ENCODE data around the gene NFIX. TPM values are rescaled to one million over a fixed set of nuclear protein-coding genes. Genes with fewer than 3 reads are reported as not detected.

The NFIX gene
- total and polyA plus RNA-seq, 2 donors: 2.0 to 10.5 TPM

GRCh38 chr19:13036366-13036976, 41.2 kb downstream of the NFIX start:
- Histone ChIP-seq H3K36me3 (ENCODE audit: control insufficient read depth in 2 of 2, insufficient read depth in 2 of 2, low read length in 1 of 2) (no peaks in the 10 kb centered on the region), H3K27ac (ENCODE audit: low read depth in 1 of 2, low read length in 1 of 2) (peak overlapping the region in 1 of 2 donors; percentile 15), H3K4me1 (ENCODE audit: control insufficient read depth in 2 of 2, insufficient read depth in 2 of 2, low read length in 2 of 2) (peaks cover 0 to 21% of the 10 kb centered on the region in 2 donors), H3K9me3 (ENCODE audit: control insufficient read depth in 2 of 2, insufficient read depth in 1 of 2, low read length in 1 of 2) (no peaks in the 10 kb centered on the region), H3K27me3 (ENCODE audit: control insufficient read depth in 2 of 2, insufficient read depth in 1 of 2, low read length in 1 of 2) (peaks cover 0 to 36% of the 10 kb centered on the region in 2 donors), H3K4me3 (ENCODE audit: low read length in 2 of 2) (no peak overlapping the region)
- WGBS: 93% methylated on average over 18 of the region's 18 CpGs
- no peak for DNase-seq (ENCODE audit: low read depth in 6 of 9, low spot score in 9 of 9)

DNA sequence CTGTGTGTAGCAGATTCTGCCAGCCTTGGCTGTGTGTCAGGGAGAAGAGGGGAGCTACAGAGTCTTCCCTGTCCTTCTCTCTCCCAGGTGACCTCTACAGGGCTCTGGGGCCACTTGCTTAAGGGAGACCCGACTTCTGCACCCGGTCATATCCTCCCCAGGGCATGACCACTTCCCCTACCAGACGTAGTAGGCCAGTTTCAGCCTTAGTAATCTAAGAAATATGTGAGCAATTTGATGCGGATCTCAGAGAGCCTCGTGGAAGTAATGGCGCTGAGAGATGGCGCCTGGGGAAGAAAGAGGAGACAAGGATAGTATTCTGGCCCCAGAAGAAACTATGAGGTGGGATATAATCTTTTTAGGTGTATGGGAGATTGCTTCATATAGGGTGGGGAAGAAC, 41.9 kb downstream of the NFIX start:
- H3K27me3 ChIP-seq (ENCODE audit: control insufficient read depth in 2 of 2, insufficient read depth in 1 of 2, low read length in 1 of 2): peaks cover 0 to 33% of the 10 kb centered on the region in 2 donors
- peaks cover 0 to 17% of the 10 kb centered on the region in 2 donors for H3K4me1 ChIP-seq (ENCODE audit: control insufficient read depth in 2 of 2, insufficient read depth in 2 of 2, low read length in 2 of 2)
- 86% methylated on average over 7 of the region's 7 CpGs for WGBS
- H3K4me3 ChIP-seq (ENCODE audit: low read length in 2 of 2): no peak overlapping the region
- DNase-seq (ENCODE audit: low read depth in 6 of 9, low spot score in 9 of 9): no peak
- H3K36me3 ChIP-seq (ENCODE audit: control insufficient read depth in 2 of 2, insufficient read depth in 2 of 2, low read length in 1 of 2): no peaks in the 10 kb centered on the region
- no peak overlapping the region for H3K27ac ChIP-seq (ENCODE audit: low read depth in 1 of 2, low read length in 1 of 2)
- no peaks in the 10 kb centered on the region for H3K9me3 ChIP-seq (ENCODE audit: control insufficient read depth in 2 of 2, insufficient read depth in 1 of 2, low read length in 1 of 2)

DNA sequence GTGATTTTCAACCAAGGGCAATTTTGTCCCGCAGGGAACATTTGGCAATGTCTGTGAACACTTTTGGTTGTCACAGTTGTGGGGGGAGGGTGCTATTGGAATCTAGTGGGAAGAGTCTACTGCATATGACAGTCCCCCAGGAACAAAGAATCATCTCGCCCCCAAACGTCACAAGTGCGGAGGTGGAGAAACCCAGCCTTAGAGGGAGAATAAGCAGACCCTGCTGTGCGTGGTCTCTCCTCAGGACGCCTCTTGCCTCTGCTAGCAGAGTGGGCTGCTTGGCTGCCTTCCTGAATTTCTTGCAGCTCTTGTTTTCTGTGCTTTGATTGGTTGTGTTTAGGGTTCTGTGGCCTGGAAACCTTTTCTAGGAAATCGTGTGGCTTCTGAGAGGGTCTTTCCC, 42.5 kb downstream of the NFIX start:
- H3K4me1 ChIP-seq (ENCODE audit: control insufficient read depth in 2 of 2, insufficient read depth in 2 of 2, low read length in 2 of 2): peaks cover 0 to 17% of the 10 kb centered on the region in 2 donors
- H3K4me3 ChIP-seq (ENCODE audit: low read length in 2 of 2): no peak overlapping the region
- H3K27me3 ChIP-seq (ENCODE audit: control insufficient read depth in 2 of 2, insufficient read depth in 1 of 2, low read length in 1 of 2): peaks cover 0 to 33% of the 10 kb centered on the region in 2 donors
- no peak overlapping the region for H3K27ac ChIP-seq (ENCODE audit: low read depth in 1 of 2, low read length in 1 of 2)
- no peaks in the 10 kb centered on the region for H3K9me3 ChIP-seq (ENCODE audit: control insufficient read depth in 2 of 2, insufficient read depth in 1 of 2, low read length in 1 of 2)
- WGBS: 90% methylated on average over 7 of the region's 7 CpGs
- H3K36me3 ChIP-seq (ENCODE audit: control insufficient read depth in 2 of 2, insufficient read depth in 2 of 2, low read length in 1 of 2): no peaks in the 10 kb centered on the region
- no peak for DNase-seq (ENCODE audit: low read depth in 6 of 9, low spot score in 9 of 9)

GRCh38 chr19:13038306-13039210, 43.3 kb downstream of the NFIX start:
- H3K4me3 ChIP-seq (ENCODE audit: low read length in 2 of 2): no peak overlapping the region
- H3K4me1 ChIP-seq (ENCODE audit: control insufficient read depth in 2 of 2, insufficient read depth in 2 of 2, low read length in 2 of 2): peaks cover 0 to 15% of the 10 kb centered on the region in 2 donors
- H3K36me3 ChIP-seq (ENCODE audit: control insufficient read depth in 2 of 2, insufficient read depth in 2 of 2, low read length in 1 of 2): no peaks in the 10 kb centered on the region
- DNase-seq (ENCODE audit: low read depth in 6 of 9, low spot score in 9 of 9): no peak
- WGBS: 97% methylated on average over 13 of the region's 13 CpGs
- no peaks in the 10 kb centered on the region for H3K9me3 ChIP-seq (ENCODE audit: control insufficient read depth in 2 of 2, insufficient read depth in 1 of 2, low read length in 1 of 2)
- H3K27ac ChIP-seq (ENCODE audit: low read depth in 1 of 2, low read length in 1 of 2): no peak overlapping the region
- H3K27me3 ChIP-seq (ENCODE audit: control insufficient read depth in 2 of 2, insufficient read depth in 1 of 2, low read length in 1 of 2): peaks cover 0 to 31% of the 10 kb centered on the region in 2 donors

- Histone ChIP-seq H3K4me3 (ENCODE audit: low read length in 2 of 2) (no peak overlapping the region), H3K36me3 (ENCODE audit: control insufficient read depth in 2 of 2, insufficient read depth in 2 of 2, low read length in 1 of 2) (no peaks in the 10 kb centered on the region), H3K27me3 (ENCODE audit: control insufficient read depth in 2 of 2, insufficient read depth in 1 of 2, low read length in 1 of 2) (peaks cover 0 to 24% of the 10 kb centered on the region in 2 donors), H3K9me3 (ENCODE audit: control insufficient read depth in 2 of 2, insufficient read depth in 1 of 2, low read length in 1 of 2) (no peaks in the 10 kb centered on the region), H3K27ac (ENCODE audit: low read depth in 1 of 2, low read length in 1 of 2) (no peak overlapping the region), H3K4me1 (ENCODE audit: control insufficient read depth in 2 of 2, insufficient read depth in 2 of 2, low read length in 2 of 2) (peaks cover 0 to 13% of the 10 kb centered on the region in 2 donors)
- WGBS: 95% methylated on average over 8 of the region's 8 CpGs
- no peak for DNase-seq (ENCODE audit: low read depth in 6 of 9, low spot score in 9 of 9)
These were observed 44.0 kb downstream of the NFIX start for GRCh38 chr19:13039211-13039789.

- peaks cover 0 to 13% of the 10 kb centered on the region in 2 donors for H3K4me1 ChIP-seq (ENCODE audit: control insufficient read depth in 2 of 2, insufficient read depth in 2 of 2, low read length in 2 of 2)
- 96% methylated on average over 15 of the region's 15 CpGs for WGBS
- DNase-seq (ENCODE audit: low read depth in 6 of 9, low spot score in 9 of 9): no peak
These were observed 45.1 kb downstream of the NFIX start for GRCh38 chr19:13040232-13040947.

DNA sequence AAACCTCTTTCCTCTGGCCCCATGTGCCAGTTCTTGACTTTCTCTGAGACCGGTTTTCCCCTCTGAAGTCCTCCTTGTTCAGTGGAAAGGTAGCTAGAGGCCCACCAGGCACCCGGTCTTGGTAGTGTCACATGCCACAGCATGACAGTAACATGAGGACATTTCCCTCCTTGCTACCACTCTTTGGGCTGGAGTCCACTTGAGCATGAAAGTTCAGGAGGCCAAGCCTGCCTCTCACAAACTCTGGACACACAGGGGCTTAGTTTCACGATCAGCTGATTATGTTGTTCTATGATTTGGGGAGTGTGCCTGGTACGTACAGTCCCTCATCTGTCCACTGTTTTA, 45.6 kb downstream of the NFIX start:
- H3K36me3 ChIP-seq (ENCODE audit: control insufficient read depth in 2 of 2, insufficient read depth in 2 of 2, low read length in 1 of 2): no peaks in the 10 kb centered on the region
- H3K27ac ChIP-seq (ENCODE audit: low read depth in 1 of 2, low read length in 1 of 2): no peak overlapping the region
- DNase-seq (ENCODE audit: low read depth in 6 of 9, low spot score in 9 of 9): no peak
- no peak overlapping the region for H3K4me3 ChIP-seq (ENCODE audit: low read length in 2 of 2)
- H3K27me3 ChIP-seq (ENCODE audit: control insufficient read depth in 2 of 2, insufficient read depth in 1 of 2, low read length in 1 of 2): peaks cover 0 to 23% of the 10 kb centered on the region in 2 donors
- H3K4me1 ChIP-seq (ENCODE audit: control insufficient read depth in 2 of 2, insufficient read depth in 2 of 2, low read length in 2 of 2): peaks cover 0 to 13% of the 10 kb centered on the region in 2 donors
- 95% methylated on average over 4 of the region's 4 CpGs for WGBS
- no peaks in the 10 kb centered on the region for H3K9me3 ChIP-seq (ENCODE audit: control insufficient read depth in 2 of 2, insufficient read depth in 1 of 2, low read length in 1 of 2)

More at GRCh38 chr19:13040232-13040947, 45.1 kb downstream of the NFIX start:
- Histone ChIP-seq H3K9me3 (ENCODE audit: control insufficient read depth in 2 of 2, insufficient read depth in 1 of 2, low read length in 1 of 2) (no peaks in the 10 kb centered on the region), H3K27me3 (ENCODE audit: control insufficient read depth in 2 of 2, insufficient read depth in 1 of 2, low read length in 1 of 2) (peaks cover 0 to 20% of the 10 kb centered on the region in 2 donors), H3K4me3 (ENCODE audit: low read length in 2 of 2) (no peak overlapping the region), H3K27ac (ENCODE audit: low read depth in 1 of 2, low read length in 1 of 2) (no peak overlapping the region), H3K36me3 (ENCODE audit: control insufficient read depth in 2 of 2, insufficient read depth in 2 of 2, low read length in 1 of 2) (no peaks in the 10 kb centered on the region)

- no peak for DNase-seq (ENCODE audit: low read depth in 6 of 9, low spot score in 9 of 9)
- Histone ChIP-seq H3K36me3 (ENCODE audit: control insufficient read depth in 2 of 2, insufficient read depth in 2 of 2, low read length in 1 of 2) (no peaks in the 10 kb centered on the region), H3K27me3 (ENCODE audit: control insufficient read depth in 2 of 2, insufficient read depth in 1 of 2, low read length in 1 of 2) (peaks cover 0 to 19% of the 10 kb centered on the region in 2 donors), H3K4me1 (ENCODE audit: control insufficient read depth in 2 of 2, insufficient read depth in 2 of 2, low read length in 2 of 2) (peaks cover 0 to 3% of the 10 kb centered on the region in 2 donors), H3K27ac (ENCODE audit: low read depth in 1 of 2, low read length in 1 of 2) (no peak overlapping the region), H3K9me3 (ENCODE audit: control insufficient read depth in 2 of 2, insufficient read depth in 1 of 2, low read length in 1 of 2) (no peaks in the 10 kb centered on the region), H3K4me3 (ENCODE audit: low read length in 2 of 2) (no peak overlapping the region)
- 98% methylated on average over 9 of the region's 9 CpGs for WGBS
These were observed 47.3 kb downstream of the NFIX start for GRCh38 chr19:13042443-13043130.
